GM12891 (cell line): ENCODE data around the gene ATXN1.

Experiments used
- PAX5 ChIP-seq: IDR thresholded peaks from 2 replicates; pipeline ENCODE4 v1.6.1; 2011; ENCODE audit warnings: low read length, moderate library complexity, mild to moderate bottlenecking; ENCODE audit not compliant: insufficient read depth, severe bottlenecking
- POLR2A ChIP-seq: IDR thresholded peaks from 2 replicates; pipeline ENCODE4 v1.6.1; 2011; ENCODE audit warnings: low read depth, low read length, control low read depth
- POLR2AphosphoS5 ChIP-seq: IDR thresholded peaks from 2 replicates; pipeline ENCODE4 v1.6.1; 2011; ENCODE audit warnings: low read depth, low read length, control low read depth
- POU2F2 ChIP-seq: IDR thresholded peaks from 2 replicates; pipeline ENCODE4 v1.6.1; 2011; ENCODE audit warnings: low read depth, mild to moderate bottlenecking, control low read depth, low read length, moderate library complexity
- SPI1 ChIP-seq: IDR thresholded peaks from 2 replicates; pipeline ENCODE4 v1.6.1; 2011; ENCODE audit warnings: low read depth, low read length, control low read depth
- TAF1 ChIP-seq: IDR thresholded peaks from 2 replicates; pipeline ENCODE4 v1.6.1; 2011; ENCODE audit warnings: low read depth, low read length, control low read depth

- no peak for TF ChIP-seq POLR2A
- TF ChIP-seq TAF1: no peak
- TF ChIP-seq POLR2AphosphoS5: no peak
- no peak for TF ChIP-seq PAX5
- TF ChIP-seq POU2F2: no peak
- TF ChIP-seq SPI1: no peak
These were observed 331.6 kb downstream of the ATXN1 start for GRCh38 chr6:16429669-16430068.
